Activated CD4-positive, alpha-beta T cell treated with anti-CD3 and anti-CD28 coated beads for 24 hours (primary cell): ENCODE results near the gene RNF224.
"Not testable (repeated sequence)": the region's sequence is repeated elsewhere in the genome, so short reads cannot be mapped to it uniquely, and the experiment has no call there.

ENCODE experiments used
- DNase-seq, 2 donors: peaks; one replicate each; pipeline ENCODE4 v3.0.0-alpha.2; 2020; ENCODE audit warnings: low read depth in 2 of 2

The RNF224 gene

DNA sequence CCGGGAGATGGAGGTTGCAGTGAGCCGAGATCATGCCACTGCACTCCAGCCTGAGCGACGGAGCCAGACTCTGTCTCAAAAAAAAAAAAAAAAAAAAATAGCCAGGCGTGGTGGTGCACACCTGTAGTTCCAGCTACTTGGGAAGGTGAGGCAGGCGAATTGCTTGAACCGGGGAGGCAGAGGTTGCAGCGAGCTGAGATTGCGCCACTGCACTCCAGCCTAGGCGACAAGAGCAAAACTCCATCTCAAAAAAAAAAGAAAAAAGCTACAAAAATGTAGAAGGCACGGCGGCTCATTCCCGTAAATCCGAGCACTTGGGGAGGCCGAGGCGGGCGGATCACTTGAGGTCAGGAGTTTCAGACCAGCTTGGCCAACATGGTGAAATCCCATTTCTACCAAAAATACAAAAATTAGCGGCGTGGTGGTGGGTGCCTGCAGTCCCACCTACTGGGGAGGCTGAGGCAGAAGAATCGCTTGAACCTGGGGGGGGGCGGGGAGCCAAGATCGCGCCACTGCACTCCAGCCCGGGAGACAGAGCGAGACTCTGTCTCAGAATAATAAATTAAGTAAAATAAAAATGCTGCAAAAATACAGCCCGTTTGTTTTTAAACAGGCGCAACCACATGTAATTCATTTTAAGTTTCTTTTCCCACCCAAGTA is 12.4 kb downstream of the RNF224 start:
- not testable (repeated sequence) for DNase-seq

DNA sequence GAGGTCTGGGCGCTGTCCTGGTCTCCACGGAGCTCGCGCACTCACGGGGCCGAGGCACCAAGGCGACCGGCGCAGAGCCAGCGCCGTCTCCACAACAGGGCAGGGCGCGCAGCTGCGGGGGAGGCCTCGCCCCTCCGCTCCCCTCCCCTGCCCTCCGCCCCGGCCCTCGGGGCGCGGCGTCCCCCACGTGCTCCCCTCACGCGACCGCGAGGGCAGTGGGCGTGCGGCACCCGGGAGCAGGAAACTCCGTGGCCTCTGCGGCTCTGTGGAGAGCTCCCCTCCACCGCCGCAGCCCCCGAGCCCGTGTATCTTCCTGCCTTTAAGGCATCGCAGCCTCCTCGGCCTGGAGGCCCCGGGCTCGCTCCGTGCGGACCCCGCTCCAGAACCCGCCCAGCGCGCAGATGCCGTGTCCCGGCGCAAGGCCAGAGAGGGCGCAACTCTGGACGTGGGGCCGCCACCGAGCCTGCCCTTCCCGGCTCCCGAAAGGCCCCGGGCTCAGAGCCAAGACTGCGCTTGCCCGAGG is 13.1 kb downstream of the RNF224 start:
- peak; percentile 48 to 49 for DNase-seq

DNA sequence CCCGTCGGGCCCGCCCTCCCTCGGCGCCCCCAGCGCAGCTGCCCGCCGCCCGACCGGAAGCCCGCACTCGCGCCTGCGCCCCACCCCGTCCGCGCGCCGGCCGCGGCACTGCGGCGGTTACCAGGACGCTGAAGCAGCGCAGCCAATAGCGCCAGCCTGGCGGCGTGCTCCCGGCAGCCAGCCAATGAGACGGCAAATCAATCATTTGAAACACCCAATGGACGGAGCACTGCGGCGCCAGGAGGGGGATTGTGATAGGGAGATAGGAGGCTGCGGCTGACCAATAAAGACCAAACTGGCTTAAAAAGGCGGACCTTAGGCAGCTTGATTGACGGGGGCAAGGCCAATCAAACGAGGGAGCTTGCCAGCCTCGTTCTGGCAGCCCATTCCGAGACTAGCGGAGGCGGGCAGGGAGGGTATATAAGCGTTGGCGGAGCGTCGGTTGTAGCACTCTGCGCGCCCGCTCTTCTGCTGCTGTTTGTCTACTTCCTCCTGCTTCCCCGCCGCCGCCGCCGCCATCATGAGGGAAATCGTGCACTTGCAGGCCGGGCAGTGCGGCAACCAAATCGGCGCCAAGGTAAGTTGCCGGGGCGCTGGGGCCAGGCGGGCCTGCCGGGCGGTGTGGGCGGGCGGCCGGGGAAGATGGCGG is 13.7 kb downstream of the RNF224 start, which contains the start of gene TUBB4B:
Gene TUBB4B, plus strand, starts transcription at position 447 of the 649 bp plus-strand sequence. Its CDS starts 74 bp downstream, at position 521.
- DNase-seq = peak; percentile 93

DNA sequence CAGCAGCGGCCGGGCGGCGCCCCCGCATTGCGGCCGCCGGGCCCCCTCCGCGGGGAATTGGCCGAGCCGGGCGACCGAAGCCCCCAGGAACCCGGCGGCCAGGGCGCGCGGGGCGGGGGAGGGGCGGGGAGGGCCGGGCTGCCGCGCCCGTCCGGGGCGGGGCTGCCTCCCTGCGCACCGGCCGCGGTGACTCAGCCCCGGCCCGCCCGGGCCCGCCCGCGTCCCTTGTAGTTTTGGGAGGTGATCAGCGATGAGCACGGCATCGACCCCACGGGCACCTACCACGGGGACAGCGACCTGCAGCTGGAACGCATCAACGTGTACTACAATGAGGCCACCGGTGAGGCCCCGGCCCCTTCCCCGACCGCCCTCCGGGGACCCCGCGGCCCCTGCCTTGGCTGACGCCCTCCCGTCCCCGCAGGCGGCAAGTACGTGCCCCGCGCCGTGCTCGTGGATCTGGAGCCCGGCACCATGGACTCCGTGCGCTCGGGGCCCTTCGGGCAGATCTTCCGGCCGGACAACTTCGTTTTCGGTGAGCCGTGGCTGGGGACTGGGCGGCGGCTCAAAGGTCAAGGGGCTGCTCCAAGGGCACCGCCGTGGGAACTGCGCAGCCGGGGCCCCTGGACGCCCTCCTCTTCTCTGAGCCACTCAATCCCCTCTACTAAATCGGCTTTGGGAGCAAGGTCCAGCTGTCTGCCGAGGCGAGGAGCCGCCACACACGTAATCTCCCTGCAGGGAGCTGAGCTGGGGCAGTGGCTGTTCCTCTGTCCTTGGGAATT is 14.4 kb downstream of the RNF224 start:
- peak; percentile 40 to 55 for DNase-seq

DNA sequence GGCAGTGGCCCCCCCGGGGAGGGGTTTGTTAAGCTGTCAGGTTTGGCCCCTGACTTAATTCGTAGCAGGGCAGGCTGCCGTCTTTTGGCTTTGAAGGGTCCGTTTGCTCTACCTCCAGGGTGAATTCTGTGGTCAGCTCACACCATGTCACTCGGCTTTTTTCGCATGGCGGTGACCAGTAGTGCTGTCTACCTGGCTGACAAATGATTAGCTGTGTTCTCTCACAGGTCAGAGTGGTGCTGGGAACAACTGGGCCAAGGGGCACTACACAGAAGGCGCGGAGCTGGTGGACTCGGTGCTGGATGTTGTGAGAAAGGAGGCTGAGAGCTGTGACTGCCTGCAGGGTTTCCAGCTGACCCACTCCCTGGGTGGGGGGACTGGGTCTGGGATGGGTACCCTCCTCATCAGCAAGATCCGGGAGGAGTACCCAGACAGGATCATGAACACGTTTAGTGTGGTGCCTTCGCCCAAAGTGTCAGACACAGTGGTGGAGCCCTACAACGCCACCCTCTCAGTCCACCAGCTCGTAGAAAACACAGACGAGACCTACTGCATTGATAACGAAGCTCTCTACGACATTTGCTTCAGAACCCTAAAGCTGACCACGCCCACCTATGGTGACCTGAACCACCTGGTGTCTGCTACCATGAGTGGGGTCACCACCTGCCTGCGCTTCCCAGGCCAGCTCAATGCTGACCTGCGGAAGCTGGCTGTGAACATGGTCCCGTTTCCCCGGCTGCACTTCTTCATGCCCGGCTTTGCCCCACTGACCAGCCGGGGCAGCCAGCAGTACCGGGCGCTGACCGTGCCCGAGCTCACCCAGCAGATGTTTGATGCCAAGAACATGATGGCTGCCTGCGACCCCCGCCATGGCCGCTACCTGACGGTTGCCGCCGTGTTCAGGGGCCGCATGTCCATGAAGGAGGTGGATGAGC is 15.2 kb downstream of the RNF224 start:
- DNase-seq = no peak

DNA sequence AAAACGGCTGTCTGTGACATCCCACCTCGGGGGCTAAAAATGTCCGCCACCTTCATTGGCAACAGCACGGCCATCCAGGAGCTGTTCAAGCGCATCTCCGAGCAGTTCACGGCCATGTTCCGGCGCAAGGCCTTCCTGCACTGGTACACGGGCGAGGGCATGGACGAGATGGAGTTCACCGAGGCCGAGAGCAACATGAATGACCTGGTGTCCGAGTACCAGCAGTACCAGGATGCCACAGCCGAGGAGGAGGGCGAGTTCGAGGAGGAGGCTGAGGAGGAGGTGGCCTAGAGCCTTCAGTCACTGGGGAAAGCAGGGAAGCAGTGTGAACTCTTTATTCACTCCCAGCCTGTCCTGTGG is 15.9 kb downstream of the RNF224 start:
- DNase-seq = not testable (repeated sequence)

DNA sequence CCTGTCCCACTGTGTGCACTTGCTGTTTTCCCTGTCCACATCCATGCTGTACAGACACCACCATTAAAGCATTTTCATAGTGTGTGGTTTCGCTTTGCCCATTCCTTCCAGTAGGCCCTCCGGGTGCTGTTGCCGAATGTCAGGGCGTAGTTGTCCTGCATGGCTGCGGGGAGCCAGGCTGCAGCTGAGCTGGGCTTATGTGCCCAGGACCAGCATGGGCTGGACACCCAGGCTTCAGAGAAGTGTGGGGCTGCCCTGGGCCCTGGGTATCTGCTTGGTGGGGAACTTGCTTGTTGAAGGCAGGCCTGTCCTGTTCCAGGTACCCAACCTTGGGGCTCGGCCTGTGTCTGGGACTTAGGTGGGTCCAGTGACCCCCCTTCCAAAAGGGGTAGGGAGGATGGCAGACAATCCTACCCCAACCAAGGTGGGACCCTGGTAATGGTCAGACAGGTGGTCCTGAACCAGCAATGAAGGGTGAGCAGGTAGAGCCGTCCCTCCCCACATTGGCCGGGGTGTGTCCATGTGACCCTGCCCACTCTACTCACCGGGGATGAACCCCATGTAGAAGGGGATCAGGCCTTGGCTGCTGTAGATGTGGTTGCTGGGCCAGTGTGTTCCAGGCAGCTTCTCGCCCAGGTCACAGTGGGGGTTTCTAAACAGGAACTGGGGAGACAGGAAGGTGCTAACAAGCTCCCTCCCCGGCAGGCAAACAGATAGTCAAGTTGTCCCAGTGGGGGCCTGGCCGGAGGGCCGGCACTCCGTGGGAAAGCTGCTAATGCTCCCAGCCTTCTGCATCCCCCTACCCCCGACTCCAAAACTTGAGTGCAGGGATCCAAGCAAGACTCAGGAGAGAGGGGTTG is 16.6 kb downstream of the RNF224 start:
- DNase-seq = no peak

DNA sequence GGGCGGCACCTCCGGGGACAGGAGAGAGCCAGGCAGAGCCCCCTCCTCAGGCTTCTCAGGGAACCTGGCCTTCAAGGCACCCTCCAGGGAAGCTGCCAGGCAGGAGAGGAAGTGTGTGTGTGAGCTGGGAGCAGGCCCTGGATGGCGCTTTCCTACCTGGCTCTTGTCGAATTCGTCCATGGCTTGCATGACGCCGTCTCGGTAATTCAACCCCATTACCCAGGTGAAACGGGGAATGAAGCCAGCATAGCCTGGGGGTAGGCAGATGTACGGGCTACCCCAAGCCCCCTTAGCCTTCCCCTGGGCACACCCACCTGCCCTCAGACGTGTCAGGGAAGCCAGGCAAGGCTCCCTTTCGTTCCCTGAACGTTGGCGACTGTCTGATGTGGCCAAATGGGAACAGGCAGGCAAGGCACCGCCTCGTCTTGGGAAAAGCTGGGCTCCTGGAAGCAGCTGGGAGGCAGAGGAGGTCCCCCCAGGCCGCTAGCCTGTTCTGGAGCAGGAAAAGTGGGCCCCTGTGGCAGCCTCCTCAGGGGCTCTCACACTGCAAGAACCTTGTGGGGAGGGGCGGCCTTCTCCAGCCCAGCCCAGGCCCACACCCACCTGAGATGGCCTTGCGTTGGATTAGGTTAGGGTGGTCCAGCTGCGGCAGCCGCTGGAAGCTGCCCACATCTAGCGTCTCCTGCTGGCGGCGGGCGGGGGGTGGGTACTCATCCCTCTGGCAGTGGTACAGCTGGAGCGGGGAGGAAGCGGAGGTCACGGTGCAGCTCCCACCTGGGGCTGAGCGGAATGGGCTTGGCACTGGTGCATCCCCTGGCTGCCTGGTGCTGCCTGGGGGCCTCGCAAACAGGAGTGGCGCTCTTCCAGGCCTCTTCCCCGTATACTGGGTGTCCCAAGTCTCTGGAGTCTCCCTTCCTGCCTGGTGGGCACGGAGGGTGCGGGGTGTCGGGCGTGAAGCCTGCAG is 17.5 kb downstream of the RNF224 start:
- DNase-seq = no peak

DNA sequence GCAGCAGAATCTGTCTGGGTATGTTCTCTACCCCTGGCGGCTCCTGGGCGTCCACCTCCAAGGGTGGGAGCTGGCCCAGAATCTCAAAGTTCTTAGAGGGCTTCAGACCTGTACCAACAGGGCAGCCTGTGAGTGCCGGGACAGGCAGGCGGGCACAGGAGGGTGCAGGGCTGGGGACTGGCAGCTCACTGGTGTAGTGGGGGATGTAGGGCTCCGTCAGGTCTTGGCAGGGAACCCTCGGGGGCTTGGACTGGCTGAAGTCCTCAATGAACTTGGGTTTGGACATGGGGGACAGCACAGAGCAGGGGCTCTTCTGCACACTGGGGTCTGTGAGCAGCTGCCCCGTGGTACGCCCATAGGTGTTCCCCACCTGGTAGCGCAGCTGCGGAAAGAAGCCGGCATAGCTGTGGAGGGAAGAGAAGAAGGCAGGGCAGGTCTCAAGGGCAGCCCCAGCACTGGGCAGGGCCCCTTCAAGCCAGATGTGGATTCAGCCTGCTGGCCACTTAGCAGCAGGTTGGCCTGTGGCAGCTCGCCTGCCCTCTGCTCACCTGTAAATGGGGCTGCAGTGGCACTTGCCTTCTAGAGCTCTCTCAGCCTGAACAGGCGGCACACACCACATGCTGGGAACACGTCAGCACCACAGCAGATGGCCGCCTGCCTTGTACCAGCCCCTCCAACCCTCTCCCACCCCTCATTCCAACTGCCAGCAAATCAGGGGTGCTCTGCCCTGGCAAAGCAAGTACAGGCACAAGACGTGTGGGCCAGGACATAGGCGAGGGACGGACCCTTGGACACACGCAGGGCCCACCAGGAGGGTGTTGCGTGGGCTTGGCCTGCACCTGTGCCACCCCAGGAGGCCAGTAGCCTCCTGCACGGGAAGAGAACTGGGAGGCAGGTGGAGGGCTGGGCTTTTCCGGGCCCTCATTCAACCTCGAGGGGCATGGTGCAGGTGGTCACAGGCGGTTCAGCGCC is 18.4 kb downstream of the RNF224 start:
- no peak for DNase-seq

DNA sequence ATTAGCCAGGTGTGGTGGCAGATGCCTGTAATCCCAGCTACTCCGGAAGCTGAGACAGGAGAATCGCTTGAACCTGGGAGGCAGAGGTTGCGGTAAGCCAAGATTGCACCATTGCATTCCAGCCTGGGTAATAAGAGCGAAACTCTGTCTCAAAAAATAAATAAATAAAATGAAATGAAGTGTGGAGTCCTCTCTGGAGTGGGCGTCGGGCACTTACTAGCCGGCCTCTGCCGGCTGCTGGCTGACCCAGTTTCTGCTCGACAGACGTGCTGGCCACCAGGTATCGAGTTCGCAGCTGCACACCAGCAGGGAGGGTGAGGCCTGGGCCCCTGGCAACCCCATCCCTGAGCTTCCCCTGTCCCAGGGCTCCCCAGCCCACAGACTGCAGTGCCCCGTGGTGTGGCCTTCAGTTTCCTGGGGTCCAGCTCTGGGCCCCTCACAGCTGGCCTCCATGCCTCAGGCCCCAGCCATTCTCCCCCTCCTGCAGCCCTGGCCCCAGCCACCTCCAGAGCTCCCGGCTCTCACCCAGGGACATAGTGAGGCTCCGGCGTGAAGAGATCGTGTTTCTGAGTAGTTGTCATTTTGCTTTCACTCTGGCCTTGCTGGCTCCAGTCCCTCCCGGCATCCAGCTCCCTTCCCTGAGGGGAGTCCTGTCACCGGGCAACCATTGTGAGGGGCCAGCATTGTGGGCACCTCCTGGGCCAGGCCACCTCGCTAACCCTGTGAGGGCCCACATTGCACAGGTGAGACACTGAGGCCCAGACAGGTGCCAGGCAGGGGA is 20.0 kb downstream of the RNF224 start:
- DNase-seq = no peak

DNA sequence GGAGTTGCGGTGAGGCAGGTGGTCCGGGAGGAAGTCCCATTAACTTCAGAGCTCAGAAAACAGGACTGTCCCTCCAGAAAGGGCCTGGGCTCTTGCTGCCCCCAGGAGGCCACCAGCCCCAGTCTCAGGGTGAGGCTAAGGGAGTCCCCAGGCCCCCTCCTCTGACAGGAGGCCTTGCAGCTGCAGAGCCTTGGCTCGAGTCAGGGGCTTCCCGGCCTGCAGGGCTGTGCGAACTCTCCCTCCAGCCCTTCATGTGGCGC is 20.5 kb downstream of the RNF224 start:
- DNase-seq = no peak

DNA sequence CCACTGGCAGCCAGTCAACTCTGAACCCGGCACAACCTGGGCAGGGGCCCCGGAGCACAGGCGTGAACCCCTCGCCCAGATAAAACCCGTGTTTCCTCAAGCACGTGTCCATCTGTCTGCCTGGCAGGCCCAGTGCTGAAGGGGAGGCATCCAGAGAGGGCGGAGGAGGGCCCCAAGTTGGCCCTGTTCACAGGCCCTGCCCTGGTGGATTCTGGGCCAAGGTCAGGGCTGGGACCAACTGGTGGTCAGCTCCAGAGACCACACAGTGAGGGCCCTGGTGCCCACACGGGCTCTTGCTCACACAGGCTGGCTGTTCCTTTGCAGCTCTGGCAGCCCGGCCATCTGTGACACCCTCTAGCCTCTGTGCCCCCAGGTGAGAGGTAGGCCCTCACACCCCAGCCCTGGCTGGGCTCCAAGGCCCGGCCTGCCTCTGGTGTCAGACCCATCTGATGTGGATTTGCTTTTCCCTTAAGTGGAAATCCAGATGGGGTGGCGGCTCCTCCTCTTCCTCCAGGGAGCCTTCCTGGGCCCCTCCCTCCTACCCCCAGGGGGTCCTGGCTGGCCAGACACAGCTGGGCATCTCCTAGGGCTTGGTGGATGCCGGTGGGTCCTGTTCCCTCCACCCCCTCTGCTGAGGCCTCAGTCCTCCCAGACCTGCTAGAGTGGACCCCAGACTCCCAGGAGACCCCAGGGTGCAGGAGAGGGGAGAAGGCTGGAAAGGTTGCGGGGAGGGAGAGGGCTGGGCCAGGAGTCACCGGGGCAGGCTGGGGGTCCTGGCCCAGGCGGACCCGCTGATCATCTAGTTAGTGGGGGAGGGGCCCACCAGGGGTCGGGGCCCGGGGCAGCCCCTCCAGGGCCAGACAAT is 23.3 kb downstream of the RNF224 start:
- no peak for DNase-seq

DNA sequence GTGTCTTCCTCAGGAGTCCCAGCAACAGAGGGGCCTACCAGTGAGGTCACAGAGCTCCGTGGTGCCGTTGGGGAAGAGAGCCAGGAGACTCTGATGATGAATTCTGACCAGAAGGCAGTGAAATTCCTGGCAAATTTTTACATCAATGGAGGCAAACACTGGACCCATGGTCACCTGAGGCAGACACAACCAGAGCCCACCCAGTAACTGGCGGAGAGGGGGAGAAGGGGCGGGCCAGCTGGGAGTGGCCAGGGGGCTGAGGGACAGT is 23.8 kb downstream of the RNF224 start, which contains the start of gene STPG3:
Gene STPG3, plus strand, starts transcription at position 93 of the 268 bp plus-strand sequence. Its CDS starts 1 bp downstream, at position 94.
- no peak for DNase-seq

DNA sequence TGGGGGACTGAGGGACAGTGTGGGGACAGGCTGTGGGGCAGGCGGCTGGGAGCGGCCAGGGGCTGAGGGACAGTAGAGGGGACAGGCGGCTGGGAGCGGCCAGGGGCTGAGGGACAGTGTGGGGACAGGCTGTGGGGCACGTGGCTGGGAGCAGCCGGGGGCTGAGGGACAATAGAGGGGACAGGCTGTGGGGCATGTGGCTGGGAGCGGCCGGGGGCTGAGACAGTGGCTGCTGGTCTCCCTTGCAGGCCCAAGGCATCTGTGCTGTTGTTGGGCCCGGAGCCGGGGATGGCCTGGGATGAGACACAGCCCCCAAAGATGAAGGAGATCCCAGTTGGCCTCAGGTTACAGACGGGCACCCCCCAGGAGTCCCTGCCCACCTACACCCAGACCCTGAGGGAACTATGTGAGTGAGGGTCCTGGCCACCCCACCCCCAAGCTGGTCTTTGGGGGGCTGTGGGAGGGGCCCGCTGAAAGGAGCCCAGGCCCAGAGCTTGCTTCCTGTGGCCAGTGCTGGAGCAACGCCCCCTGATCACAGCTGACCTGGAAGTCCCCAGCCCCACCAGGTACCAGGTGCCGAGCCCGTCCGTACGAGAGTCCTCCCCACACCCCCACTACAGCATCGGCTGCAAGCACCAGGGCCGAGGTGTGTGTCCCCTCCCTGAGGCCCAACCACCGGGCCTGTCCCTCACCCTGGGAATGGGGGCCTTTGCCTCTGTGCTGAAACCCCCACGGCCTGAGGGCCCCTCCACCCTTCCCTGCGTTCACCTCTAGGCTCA is 24.4 kb downstream of the RNF224 start:
- DNase-seq = no peak

DNA sequence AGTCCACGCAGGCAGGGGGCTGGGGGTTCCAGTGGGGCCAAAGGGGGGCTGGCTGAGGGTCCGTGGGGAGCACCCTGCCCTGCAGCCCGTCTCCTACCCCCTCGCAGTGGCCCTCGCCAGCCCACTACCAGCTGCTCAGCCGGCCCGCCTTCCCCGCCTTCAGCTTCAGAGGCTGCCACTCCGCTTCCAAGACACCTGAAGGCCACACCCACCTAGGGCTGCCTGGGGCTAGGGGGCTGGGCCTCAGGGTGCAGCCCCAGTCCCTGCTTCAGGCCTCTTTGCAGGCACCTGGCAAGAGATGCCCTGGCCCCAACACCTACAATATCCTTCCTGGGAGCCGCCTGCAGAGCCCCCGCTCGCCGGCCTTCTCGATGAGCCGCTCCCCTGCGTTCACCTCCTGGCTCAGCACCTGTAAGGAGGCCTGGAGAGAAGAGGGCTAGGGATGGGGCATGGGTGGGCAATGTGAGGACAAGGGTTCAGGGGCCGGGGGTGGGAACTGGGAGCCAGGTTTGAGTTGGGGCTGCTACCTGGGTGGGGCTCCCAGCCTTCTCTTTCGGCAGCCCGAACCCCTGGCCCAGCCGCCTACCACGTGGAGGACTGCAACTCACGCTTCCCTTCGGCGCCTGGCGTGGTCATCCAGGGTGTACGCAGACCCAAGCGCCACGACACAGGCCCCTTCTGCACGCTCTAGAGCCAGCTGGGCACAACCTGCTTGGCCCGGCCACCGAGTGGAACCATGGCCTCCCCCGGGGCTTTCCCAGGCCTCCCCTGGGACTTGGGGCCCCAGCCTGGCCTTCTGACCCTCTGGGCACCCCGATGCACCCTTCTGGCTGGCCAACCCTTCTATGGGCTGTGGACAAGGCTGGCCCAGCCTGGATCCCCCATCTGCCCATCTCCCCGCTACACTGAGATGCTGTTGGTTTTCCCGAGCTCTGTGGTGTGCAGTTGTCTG is 25.5 kb downstream of the RNF224 start:
- no peak for DNase-seq
